DLD1 (cell line): ENCODE results near the gene CD99L2.

Source experiments
- in situ Hi-C: cut with HindIII; loops from 2 replicates; pipeline ENCODE4 v1.10.0; 2017; ENCODE audit warnings: low sequenced_read_pairs

Gene CD99L2

DNA sequence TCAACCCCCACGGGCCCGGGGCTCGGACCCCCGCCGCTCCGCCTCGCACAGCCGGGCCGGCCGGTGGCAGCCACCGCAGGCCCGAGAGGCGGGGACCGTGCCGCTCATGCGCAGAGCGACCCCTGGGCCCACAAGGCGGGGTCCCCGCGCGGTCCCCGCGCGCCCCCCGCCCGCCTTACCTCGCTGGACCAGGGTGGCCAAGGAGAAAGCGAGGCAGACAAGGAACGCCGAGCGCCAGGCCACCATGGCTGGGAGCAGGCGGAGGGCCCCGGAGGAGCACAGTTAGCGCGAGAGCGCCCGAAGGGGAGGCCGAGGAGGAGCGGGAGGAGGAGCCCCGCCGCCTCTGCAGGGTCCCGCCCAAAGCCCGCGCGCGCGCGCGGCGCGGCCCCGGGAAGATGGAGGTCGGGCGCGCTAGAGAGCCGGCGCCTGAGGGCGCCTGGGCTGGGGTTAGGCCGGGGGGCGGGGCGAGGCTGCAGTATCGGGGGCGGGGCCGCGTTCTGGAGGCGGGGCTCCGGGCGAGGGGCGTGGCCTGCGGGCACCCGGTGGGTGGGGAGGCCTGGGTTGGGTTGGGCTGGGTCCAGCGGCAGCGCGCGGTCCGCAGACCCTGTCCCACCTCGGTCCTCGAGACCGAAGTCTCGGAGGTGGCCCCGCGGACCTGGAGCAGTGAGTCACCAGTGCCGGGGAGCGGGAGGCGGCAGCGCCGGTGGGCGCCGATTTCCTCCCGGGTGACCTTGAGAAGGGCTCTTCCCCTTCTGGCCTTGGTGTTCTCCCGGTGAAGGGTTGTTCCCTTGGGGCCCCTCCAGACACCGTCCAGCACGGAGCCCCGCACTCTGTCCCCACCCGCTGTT is at the start of gene CD99L2:
TSS of gene CD99L2 (minus strand) at position 326 of the 848 bp plus-strand sequence. CDS start at position 246, 80 bp downstream.
- in situ Hi-C loops, result no loop called here

DNA sequence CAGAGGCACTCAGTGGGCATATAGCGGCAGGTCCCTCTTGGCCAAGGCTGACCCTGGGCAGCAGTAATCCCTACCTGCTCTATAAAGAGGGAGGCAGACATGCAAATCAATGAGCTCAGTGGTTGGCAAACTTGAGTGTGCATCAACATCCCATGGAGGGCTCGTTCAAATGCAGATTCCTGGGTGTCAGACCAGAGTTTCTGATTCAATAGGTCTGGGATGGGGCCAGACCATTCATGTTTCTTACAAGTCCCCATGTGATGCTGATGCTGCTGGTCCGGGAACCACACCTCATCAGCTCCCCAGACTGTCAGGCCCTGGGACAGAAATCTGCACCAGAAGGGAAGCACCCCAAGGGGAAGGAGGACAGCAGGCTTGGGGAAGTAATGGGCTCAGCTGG is 45.8 kb upstream of the CD99L2 start:
- in situ Hi-C loops, result no loop called here

DNA sequence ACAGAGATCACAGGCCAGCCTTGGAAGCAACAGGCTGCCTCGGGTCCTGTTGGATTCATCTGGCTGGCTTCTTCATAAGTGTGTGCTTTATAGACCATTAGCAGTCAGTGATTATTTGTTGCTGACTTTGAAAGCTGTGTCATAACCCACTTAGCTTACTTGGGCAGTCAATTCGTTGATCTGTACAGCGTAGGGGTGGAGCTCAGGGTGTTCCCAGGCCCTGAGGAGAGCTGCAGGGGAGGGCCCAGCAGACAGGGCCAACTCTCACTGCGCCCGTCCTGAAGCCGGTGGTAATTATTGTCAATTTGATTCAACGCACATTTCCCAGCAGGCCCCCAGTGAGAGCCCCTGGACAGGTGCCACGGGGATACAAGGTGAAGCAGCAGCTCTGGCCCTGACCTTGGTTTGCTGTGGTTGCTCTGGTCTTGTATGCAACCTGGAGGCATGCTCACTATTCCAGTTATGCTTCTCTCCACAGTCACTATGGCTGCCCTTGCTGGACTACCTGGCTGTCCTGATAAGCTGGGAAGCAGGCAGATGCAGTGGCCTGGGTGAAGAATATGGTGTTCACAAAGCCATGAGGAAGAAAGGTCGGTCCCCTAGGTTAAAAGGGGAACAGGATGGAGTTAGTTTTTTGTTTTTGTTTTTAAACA is 44.6 kb upstream of the CD99L2 start:
- in situ Hi-C loops, result no loop called here

GRCh38 chrX:150941580-150941979 is 43.1 kb upstream of the CD99L2 start:
- in situ Hi-C loops, result no loop called here

DNA sequence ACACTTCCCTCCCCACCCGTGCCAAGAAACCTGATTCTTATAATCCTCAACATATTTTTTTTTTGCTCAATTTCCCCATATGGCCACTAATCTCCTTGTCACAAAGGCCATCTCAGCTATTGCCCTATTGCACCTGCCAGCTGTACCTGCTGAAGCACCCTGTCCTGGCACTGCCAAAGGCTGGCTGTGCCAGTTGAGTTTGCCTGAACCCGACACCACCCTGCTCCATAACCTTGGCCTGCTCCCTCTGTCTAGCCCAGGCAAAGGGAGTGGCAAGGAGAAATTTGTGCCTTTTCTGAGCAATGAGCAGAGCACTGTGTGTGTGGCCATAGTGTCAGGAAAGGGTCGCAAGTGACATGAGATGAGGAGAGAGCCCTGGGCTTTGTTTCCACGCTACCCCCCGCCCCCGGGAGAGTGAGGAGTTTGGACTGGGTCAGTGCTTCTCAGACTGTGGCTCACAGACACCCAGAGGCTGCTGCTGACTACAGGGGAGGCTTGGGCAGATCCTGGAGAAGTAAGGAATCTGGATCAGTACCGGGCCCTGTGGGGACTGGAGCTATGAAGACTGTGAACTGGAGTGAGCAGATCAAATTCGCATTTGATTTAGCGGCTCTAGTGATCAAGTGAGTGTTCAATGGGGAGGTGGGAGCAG is 42.5 kb upstream of the CD99L2 start:
- in situ Hi-C loops, result no loop called here

DNA sequence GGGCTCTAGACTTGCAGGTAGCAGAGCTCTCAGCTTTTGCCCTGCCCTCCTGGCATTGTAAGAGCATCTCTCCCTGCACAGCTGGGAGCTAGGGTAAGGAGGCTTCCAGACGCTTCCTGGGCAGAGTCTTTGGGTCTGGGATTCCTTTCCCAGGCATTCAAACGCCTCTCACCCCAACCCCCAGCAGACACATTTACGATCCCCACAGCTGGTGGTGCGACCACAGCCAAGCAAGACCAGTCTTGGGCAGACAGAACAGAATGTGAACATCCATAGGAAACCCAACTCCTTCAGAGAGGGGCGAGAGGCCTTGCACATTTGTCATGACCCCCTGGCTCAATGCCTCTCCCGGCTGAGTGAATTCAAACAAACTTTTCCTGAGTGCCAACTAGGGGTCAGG is 38.1 kb upstream of the CD99L2 start:
- in situ Hi-C loops, result no loop called here

DNA sequence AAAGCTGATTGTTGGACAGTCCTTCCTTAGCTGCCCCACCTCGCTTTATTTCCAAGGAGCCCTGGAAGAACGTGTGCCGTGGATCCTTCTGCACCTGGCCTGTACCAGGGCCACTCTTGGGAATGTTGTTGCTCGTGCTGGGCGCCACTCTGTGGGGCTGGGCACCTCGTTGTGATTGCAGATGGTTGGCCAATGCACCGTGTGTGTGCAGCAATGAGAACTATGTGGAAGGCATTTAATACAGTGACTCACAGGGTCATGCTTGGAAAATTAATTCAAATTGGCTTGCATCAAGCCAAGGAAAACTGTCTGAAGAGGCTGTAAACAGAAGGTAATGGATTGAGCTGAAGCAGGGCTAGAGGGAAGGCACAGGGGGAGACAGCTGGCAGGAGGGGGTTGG is 37.0 kb upstream of the CD99L2 start:
- in situ Hi-C loops, result no loop called here

GRCh38 chrX:150934453-150934852 is 36.0 kb upstream of the CD99L2 start:
- in situ Hi-C loops, result no loop called here

DNA sequence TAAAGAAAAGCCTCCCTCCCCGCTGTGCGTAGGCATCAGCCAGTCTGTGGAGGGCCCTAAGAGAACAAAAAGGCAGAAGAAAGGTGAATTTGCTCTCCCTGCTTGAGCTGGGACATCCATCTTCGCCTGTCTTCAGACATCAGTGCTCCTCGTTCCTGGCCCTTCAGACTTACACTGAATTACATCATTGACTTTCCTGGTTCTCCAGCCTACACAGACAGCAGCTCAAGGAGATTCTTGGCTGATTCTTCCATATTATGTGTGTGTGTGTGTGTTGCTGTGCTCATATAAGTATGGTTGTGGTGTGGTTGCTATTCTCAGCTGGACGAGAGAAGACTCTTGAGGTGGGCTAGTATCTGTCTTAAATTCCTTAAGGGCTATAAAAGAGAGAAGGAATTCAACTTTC is 35.5 kb upstream of the CD99L2 start:
- in situ Hi-C loops, result no loop called here

DNA sequence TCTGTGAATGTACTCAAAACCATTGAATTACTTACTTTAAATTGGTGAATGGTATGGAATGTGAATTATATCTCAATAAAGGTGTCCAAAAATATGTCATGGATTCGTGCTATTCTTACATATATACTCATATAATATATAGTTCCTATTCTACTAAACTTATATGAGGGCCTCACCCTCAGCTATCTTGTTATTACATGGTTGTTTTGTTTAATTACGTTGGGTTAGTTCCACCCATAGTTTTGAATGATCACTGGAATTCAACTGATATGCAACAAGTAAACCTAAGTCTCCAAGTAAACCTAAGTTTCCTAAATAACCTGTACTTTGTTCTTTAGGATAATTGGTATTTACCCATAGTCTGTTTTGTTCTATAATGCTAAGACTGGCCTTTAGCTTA is 30.6 kb upstream of the CD99L2 start:
- in situ Hi-C loops, result no loop called here

DNA sequence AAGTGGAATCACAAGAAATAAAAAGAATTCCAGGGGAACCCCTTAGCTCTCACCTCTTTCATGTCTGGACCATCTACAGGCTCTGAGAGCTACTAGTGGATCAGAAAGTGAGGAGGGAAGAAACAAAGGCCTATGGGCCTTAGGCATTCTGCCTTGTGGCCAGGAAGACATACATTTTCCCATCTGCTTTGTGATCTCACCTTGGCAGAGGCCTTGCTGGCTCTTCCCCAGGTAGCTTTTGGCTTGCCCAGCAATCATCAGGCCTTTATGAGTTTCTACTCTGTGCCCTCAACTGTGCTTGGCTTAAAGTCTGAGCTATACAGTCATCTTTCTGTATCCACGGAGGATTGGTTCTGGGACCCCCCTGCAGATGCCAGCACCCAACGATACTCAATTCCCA is 28.3 kb upstream of the CD99L2 start:
- in situ Hi-C loops, result no loop called here

- in situ Hi-C loops, result no loop called here
Measured at GRCh38 chrX:150926304-150926703, 27.8 kb upstream of the CD99L2 start.

- in situ Hi-C loops, result no loop called here
Measured at GRCh38 chrX:150919401-150919800, 20.9 kb upstream of the CD99L2 start.

DNA sequence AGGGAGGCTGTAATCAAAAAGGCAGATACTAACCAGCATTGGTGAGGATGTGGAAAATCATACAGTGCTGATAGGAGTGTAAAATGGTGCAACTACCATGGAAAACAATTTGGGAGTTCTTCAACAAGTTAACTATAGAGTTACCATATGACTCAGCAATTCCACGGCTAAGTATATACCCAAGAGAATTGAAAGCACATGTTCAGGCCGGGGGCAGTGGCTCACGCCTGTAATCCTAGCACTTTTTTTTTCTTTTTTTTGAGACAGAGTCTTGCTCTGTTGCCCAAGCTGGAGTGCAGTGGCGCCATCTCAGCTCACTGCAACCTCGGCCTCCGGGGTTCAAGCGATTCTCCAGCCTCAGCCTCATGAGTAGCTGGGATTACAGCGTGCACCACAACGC is 15.0 kb upstream of the CD99L2 start:
- in situ Hi-C loops, result no loop called here

DNA sequence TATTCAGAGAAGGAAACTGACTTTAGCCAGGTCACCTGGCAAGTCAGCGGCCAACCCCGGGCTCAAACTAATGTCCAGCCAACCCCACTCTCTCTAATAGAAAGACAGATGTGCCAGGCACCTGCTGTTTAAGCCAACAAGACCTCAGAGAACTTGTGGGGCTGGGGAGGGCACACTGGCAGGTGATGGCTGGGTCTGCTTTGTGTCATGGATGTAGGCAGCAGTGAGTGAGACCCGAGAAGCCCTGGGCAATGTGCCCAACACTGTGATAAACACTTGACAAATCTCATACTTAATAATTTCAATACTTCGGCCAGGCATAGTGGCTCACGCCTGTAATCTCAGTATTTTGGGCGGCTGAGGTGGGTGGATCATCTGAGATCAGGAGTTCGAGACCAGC is 9.0 kb upstream of the CD99L2 start:
- in situ Hi-C loops, result no loop called here

- in situ Hi-C loops, result no loop called here
Measured at GRCh38 chrX:150906694-150907093, 8.2 kb upstream of the CD99L2 start.

GRCh38 chrX:150905293-150905692 is 6.8 kb upstream of the CD99L2 start:
- in situ Hi-C loops, result no loop called here

GRCh38 chrX:150903110-150903508 is 4.6 kb upstream of the CD99L2 start:
- in situ Hi-C loops, result no loop called here

GRCh38 chrX:150902434-150903109 is 4.1 kb upstream of the CD99L2 start:
- in situ Hi-C loops, result no loop called here

DNA sequence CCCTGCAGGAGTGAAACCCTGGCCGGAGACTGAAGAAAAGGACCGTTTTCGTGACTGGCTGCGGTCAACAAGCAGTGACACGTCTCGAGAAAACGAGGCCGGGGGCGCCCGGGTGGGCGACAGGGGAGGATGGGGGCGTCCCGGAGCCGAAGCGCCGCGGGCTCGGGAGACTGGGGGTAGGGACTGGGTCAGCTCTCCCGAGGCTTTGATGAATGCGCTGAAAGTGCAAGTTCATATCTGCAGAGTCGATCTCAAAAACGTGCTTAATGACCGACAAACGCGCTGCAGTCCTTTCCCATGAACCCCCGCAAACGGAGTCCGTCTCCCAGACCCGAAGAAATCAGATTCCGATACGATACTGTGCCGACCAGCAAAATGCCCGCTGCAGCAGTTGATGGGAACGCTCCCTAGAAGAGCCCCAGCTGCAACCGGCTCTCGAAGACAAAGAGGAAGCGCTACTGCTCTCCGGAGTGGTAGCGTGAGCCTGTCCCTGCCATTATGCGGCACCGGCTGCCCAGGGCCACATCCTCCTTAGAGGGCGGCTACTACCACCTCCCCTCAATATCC is 806 bp upstream of the CD99L2 start:
- in situ Hi-C loops, result no loop called here
